Thoracic aorta (tissue), 2 donors: ENCODE measurements around the gene TRIO. TPM values are rescaled to one million over a fixed set of nuclear protein-coding genes. Genes with fewer than 3 reads are reported as not detected.

Experiments used
- ATAC-seq: fragments of 150-250 bp; one replicate; pipeline ENCODE4 v1.8.0; 2017; ENCODE audit warnings: low read depth; ENCODE audit not compliant: insufficient number of reproducible peaks, low FRiP score
- DNase-seq: peaks from one replicate; pipeline ENCODE4 v3.0.0-alpha.2; 2020; ENCODE audit warnings: low spot score
- H3K27ac ChIP-seq, 2 donors: fragments of 200-600 bp; sonication (generic); 1 replicate in 1 of 2; 2 replicates in 1 of 2; pipeline ENCODE4 v1.5.1; 2016; ENCODE audit warnings: mild to moderate bottlenecking in 2 of 2, moderate library complexity in 2 of 2
- H3K27me3 ChIP-seq: fragments of 200-600 bp; sonication (generic); replicated peaks from 2 replicates; pipeline ENCODE4 v1.6.0; 2016; ENCODE audit warnings: mild to moderate bottlenecking; ENCODE audit not compliant: insufficient read depth
- H3K36me3 ChIP-seq: fragments of 200-600 bp; sonication (generic); one replicate; pipeline ENCODE4 v1.5.1; 2016
- H3K4me1 ChIP-seq, 2 donors: fragments of 200-600 bp; sonication (generic); 1 replicate in 1 of 2; 2 replicates in 1 of 2; pipeline versions ENCODE4 v1.5.1 to v1.6.0; 2016; ENCODE audit warnings: low read depth in 2 of 2, mild to moderate bottlenecking in 1 of 2; ENCODE audit not compliant: control insufficient read depth in 1 of 2
- H3K4me3 ChIP-seq: fragments of 200-600 bp; sonication (generic); 2 replicates; pipeline ENCODE4 v1.5.1; 2016; ENCODE audit warnings: mild to moderate bottlenecking
- H3K9me3 ChIP-seq: fragments of 200-600 bp; sonication (generic); 2 replicates; pipeline ENCODE4 v1.5.1; 2016
- total RNA-seq, 2 donors: library from RNA; depleted of rRNA; stranded (reverse); fragments of >200 nt; gene quantifications; one replicate each; pipeline versions ENCODE4 v1.1.0 to v1.2.3, GENCODE V29; 2016
- TF ChIP-seq, protein P1 (sequence below): fragments of 200-600 bp; sonication (generic); IDR thresholded peaks from one replicate; pipeline ENCODE4 v1.5.1; 2019; ENCODE audit warnings: antibody characterized with exemption

TRIO gene
- total RNA-seq, 2 donors from 2014 or later = 219 to 300 TPM

DNA sequence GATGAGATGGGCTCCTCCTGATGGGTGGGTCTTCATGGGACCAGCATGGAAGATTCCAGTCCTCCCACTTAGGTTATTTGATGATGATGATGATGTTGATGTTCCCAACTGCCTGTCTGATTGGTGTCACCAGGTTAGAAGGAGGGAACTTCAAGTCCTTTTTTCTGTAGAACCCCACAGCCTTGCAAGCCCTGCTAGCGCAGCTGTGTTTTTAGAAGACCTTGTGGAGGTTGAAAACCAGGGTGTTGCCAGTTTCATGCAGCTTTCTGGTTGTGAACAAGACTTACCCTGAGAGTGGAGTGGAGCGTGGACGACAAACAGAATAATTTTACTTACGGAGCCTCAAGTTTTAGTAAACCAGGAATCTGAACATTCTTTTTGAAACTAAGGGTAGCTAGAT, 83.0 kb downstream of the TRIO start:
- TF ChIP-seq, protein P1, sequence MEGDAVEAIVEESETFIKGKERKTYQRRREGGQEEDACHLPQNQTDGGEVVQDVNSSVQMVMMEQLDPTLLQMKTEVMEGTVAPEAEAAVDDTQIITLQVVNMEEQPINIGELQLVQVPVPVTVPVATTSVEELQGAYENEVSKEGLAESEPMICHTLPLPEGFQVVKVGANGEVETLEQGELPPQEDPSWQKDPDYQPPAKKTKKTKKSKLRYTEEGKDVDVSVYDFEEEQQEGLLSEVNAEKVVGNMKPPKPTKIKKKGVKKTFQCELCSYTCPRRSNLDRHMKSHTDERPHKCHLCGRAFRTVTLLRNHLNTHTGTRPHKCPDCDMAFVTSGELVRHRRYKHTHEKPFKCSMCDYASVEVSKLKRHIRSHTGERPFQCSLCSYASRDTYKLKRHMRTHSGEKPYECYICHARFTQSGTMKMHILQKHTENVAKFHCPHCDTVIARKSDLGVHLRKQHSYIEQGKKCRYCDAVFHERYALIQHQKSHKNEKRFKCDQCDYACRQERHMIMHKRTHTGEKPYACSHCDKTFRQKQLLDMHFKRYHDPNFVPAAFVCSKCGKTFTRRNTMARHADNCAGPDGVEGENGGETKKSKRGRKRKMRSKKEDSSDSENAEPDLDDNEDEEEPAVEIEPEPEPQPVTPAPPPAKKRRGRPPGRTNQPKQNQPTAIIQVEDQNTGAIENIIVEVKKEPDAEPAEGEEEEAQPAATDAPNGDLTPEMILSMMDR = no peak
- Histone ChIP-seq H3K27ac (no peak overlapping the region), H3K36me3 (no peaks in the 10 kb centered on the region), H3K4me1 (peaks cover 0 to 23% of the 10 kb centered on the region in 2 donors), H3K9me3 (no peaks in the 10 kb centered on the region), H3K27me3 (no peaks in the 10 kb centered on the region), H3K4me3 (no peak overlapping the region)
- no peak for DNase-seq
- no peak for ATAC-seq

DNA sequence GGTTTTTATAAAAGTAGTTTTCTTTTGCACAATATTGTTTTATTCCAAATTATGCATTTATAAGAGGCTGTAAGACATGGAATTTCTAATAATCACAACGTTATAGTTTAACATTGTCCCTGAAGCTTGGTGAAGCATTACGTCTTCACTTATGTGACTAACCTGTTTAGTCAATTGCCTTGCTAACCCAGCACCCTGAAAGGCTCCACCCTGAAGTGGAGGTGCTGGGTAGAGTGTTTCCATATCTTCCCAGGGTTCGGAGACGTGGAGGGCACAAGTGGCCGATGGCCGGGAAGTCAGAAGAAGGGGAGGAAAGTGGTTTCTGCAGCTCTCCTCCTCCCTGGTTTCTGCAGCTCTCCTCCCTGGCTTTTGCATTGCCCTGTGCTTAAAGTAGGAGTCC, 83.4 kb downstream of the TRIO start:
- ATAC-seq = no peak
- DNase-seq = no peak
- H3K27me3 ChIP-seq = no peaks in the 10 kb centered on the region
- H3K36me3 ChIP-seq = no peaks in the 10 kb centered on the region
- peaks cover 0 to 19% of the 10 kb centered on the region in 2 donors for H3K4me1 ChIP-seq
- H3K4me3 ChIP-seq = no peak overlapping the region
- TF ChIP-seq, protein P1 = no peak
- H3K9me3 ChIP-seq = no peaks in the 10 kb centered on the region
- H3K27ac ChIP-seq = no peak overlapping the region

DNA sequence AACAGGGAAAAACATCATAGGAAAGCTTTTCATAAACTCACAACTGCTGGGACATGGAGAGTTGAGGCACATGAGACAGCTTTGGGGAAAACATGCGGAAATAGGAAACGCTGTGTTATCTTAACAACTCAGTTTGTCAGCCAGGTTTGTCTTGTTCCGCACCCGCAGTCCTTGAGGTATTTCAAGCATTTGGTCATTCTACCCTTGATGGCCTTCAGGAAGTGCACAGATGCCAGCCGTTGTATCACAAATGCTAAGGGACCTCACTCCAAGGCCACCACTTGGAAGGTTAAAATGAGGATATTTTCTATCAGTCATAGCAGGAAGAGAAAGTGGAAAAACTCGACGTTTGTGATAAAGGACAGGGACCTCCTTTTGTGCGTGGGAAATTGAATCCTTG, 83.8 kb downstream of the TRIO start:
- no peak for ATAC-seq

DNA sequence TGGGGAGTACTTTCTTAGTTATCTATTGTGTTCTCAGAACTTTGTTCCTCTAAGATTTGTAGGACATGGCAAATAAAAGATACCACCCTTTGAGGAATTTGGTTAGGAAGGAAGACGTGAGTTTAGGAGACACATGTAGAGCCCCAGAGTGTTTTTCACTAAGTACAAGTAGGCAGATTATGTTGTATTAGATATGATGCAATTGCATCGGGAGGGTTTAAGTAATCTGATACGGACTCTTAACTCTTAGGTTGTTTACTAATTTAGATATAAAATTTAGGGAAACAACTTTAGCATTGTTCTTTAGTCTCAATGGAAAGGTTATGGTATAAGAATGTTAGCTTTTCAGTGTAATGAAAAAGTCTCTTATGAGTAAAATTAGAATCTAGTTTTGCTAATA, 84.4 kb downstream of the TRIO start:
- ATAC-seq (no peak), DNase-seq (no peak)
- peaks cover 0 to 17% of the 10 kb centered on the region in 2 donors for H3K4me1 ChIP-seq
- TF ChIP-seq, protein P1 = no peak
- no peaks in the 10 kb centered on the region for H3K9me3 ChIP-seq
- H3K27ac ChIP-seq = no peak overlapping the region
- no peaks in the 10 kb centered on the region for H3K27me3 ChIP-seq
- H3K4me3 ChIP-seq = no peak overlapping the region
- H3K36me3 ChIP-seq = no peaks in the 10 kb centered on the region

More for the DNA sequence above, 83.8 kb downstream of the TRIO start:
- no peak overlapping the region for H3K4me3 ChIP-seq
- no peak overlapping the region for H3K27ac ChIP-seq
- H3K36me3 ChIP-seq = no peaks in the 10 kb centered on the region
- H3K27me3 ChIP-seq = no peaks in the 10 kb centered on the region
- TF ChIP-seq, protein P1 = no peak
- H3K9me3 ChIP-seq = no peaks in the 10 kb centered on the region
- peaks cover 0 to 17% of the 10 kb centered on the region in 2 donors for H3K4me1 ChIP-seq
- DNase-seq = no peak

DNA sequence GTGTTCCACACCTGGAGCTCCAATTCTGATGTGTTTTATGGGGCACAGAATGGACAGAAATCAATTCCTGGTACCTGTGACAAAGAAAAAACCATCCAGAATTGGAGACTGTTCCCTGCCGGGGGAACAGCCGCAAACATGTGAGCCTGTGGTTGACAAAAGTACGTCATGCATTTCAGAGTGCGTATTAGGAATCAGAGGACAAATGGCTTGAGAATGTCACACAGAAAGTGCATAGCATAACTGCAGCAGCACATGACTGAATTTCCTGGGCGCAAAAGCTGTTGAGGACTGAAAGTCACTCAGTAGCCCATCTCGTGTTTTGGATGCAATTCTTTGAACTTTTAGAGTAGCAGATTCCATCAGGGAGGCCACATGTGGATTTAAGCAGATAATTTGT, 85.1 kb downstream of the TRIO start:
- DNase-seq (no peak), ATAC-seq (no peak)
- no peaks in the 10 kb centered on the region for H3K9me3 ChIP-seq
- no peaks in the 10 kb centered on the region for H3K36me3 ChIP-seq
- no peak overlapping the region for H3K27ac ChIP-seq
- H3K4me3 ChIP-seq = no peak overlapping the region
- H3K27me3 ChIP-seq = no peaks in the 10 kb centered on the region
- H3K4me1 ChIP-seq = peaks cover 0 to 17% of the 10 kb centered on the region in 2 donors
- TF ChIP-seq, protein P1 = no peak
